SK-N-SH (cell line): ENCODE measurements around the gene KIAA0232. TPM values are rescaled to one million over a fixed set of nuclear protein-coding genes. Genes with fewer than 3 reads are reported as not detected.

Experiments used
- CTCF ChIA-PET: fragments of 300-600, 350-600 bp; formaldehyde crosslinking; extraction: SDS; loops from one replicate; lab custom pipeline; 2021; lab: Yijun Ruan, JAX
- POLR2A ChIA-PET: fragments of 350-600 bp; sonication (Branson Sonifier 250); formaldehyde crosslinking; extraction: SDS; loops from one replicate; lab custom pipeline; 2020; ENCODE audit warnings: antibody characterized with exemption, inconsistent platforms; lab: Yijun Ruan, JAX
- DNase-seq: peaks from one replicate; pipeline ENCODE4 v3.0.0; 2012
- H2AFZ ChIP-seq: fragments of 200-600 bp; sonication (generic); 2 replicates; pipeline ENCODE4 v1.8.1; 2016; ENCODE audit warnings: antibody characterized with exemption, mild to moderate bottlenecking, low read depth
- H3F3A ChIP-seq: fragments of 200-600 bp; sonication (generic); replicated peaks from 2 replicates; pipeline ENCODE3; 2016; ENCODE audit warnings: antibody characterized with exemption, mild to moderate bottlenecking; ENCODE audit not compliant: insufficient read depth
- H3K27ac ChIP-seq, 2 experiments: fragments of 200-500 bp in 1 of 2; fragments of 200-600 bp in 1 of 2; sonication (Bioruptor generic) in 1 of 2; sonication (generic), shearing (Covaris generic) in 1 of 2; 2 replicates each; pipeline versions ENCODE4 v1.5.1 to v1.6.1; 2014 to 2016; ENCODE audit warnings: low read depth in 2 of 2, inconsistent platforms in 1 of 2, low read length in 1 of 2, mild to moderate bottlenecking in 1 of 2, mixed read lengths in 1 of 2
- H3K27me3 ChIP-seq: fragments of 200-600 bp; sonication (generic), shearing (Covaris generic); 2 replicates; pipeline ENCODE4 v1.6.1; 2016; ENCODE audit warnings: mixed run types; ENCODE audit not compliant: insufficient read depth
- H3K36me3 ChIP-seq, 2 experiments: fragments of 200-500 bp in 1 of 2; fragments of 200-600 bp in 1 of 2; sonication (Bioruptor generic) in 1 of 2; sonication (generic) in 1 of 2; replicated peaks in 1 of 2; 2 replicates each; pipeline versions ENCODE3 to v1.5.1; 2014 to 2016; ENCODE audit warnings: low read length in 1 of 2, mild to moderate bottlenecking in 1 of 2; ENCODE audit not compliant: insufficient read depth in 2 of 2, control insufficient read depth in 1 of 2
- H3K4me1 ChIP-seq, 2 experiments: fragments of 200-500 bp in 1 of 2; fragments of 200-600 bp in 1 of 2; sonication (Bioruptor generic) in 1 of 2; sonication (generic), shearing (Covaris generic) in 1 of 2; 2 replicates each; pipeline versions ENCODE4 v1.5.1 to v1.6.1; 2014 to 2016; ENCODE audit warnings: low read depth in 1 of 2, low read length in 1 of 2, mixed run types in 1 of 2; ENCODE audit not compliant: insufficient read depth in 2 of 2, control insufficient read depth in 1 of 2
- H3K4me2 ChIP-seq: fragments of 200-600 bp; sonication (generic), shearing (Covaris generic); 2 replicates; pipeline ENCODE4 v1.6.1; 2017; ENCODE audit warnings: mixed run types
- H3K4me3 ChIP-seq, 2 experiments: fragments of 200-500 bp in 1 of 2; fragments of 200-600 bp in 1 of 2; sonication (Bioruptor generic) in 1 of 2; sonication (generic), shearing (Covaris generic) in 1 of 2; 2 replicates each; pipeline versions ENCODE4 v1.5.1 to v1.8.1; 2014 to 2016; ENCODE audit warnings: low read depth in 2 of 2, inconsistent platforms in 1 of 2, low read length in 1 of 2, mild to moderate bottlenecking in 1 of 2, mixed read lengths in 1 of 2, moderate library complexity in 1 of 2
- H3K79me2 ChIP-seq: fragments of 200-600 bp; sonication (generic); 2 replicates; pipeline ENCODE4 v1.8.1; 2017; ENCODE audit warnings: mild to moderate bottlenecking; ENCODE audit not compliant: insufficient read depth
- H3K9ac ChIP-seq: fragments of 200-600 bp; sonication (generic); 2 replicates; pipeline ENCODE4 v1.6.1; 2017; ENCODE audit warnings: mixed run types
- H3K9me2 ChIP-seq: fragments of 200-600 bp; sonication (generic); 2 replicates; pipeline ENCODE4 v1.6.1; 2017; ENCODE audit warnings: mixed run types
- H3K9me3 ChIP-seq: fragments of 200-600 bp; sonication (generic); 2 replicates; pipeline ENCODE4 v1.6.1; 2017; ENCODE audit warnings: mixed run types, mild to moderate bottlenecking, moderate library complexity
- H4K20me1 ChIP-seq: fragments of 200-600 bp; sonication (generic); 2 replicates; pipeline ENCODE4 v1.6.1; 2017; ENCODE audit warnings: mild to moderate bottlenecking, mixed run types; ENCODE audit not compliant: insufficient read depth
- ELF1 ChIP-seq: IDR thresholded peaks from 2 replicates; pipeline ENCODE4 v1.4.0; 2012
- EP300 ChIP-seq, 2 experiments: IDR thresholded peaks; 2 replicates each; pipeline versions ENCODE4 v1.4.0 to v1.6.1; 2012; ENCODE audit warnings: borderline replicate concordance in 1 of 2, low read depth in 1 of 2, low read length in 1 of 2
- FOXM1 ChIP-seq: IDR thresholded peaks from 2 replicates; pipeline ENCODE4 v1.4.0; 2012; ENCODE audit warnings: low read depth, mild to moderate bottlenecking
- GABPA ChIP-seq: IDR thresholded peaks from 2 replicates; pipeline ENCODE4 v1.4.0; 2012; ENCODE audit warnings: low read depth, mild to moderate bottlenecking
- MXI1 ChIP-seq: IDR thresholded peaks from 2 replicates; pipeline ENCODE4 v1.6.1; 2012; ENCODE audit warnings: mild to moderate bottlenecking, low read depth, low read length, improper control_type of control experiment
- NFIC ChIP-seq: IDR thresholded peaks from 2 replicates; pipeline ENCODE4 v1.4.0; 2012; ENCODE audit warnings: borderline replicate concordance
- RCOR1 ChIP-seq: fragments of 150-350 bp; IDR thresholded peaks from 2 replicates; pipeline ENCODE4 v1.6.1; 2017; ENCODE audit warnings: antibody characterized with exemption, low read length
- REST ChIP-seq: IDR thresholded peaks from 2 replicates; pipeline ENCODE4 v1.6.1; 2012; ENCODE audit warnings: mild to moderate bottlenecking, low read depth, low read length, moderate library complexity
- SMC3 ChIP-seq: IDR thresholded peaks from 2 replicates; pipeline ENCODE4 v1.6.1; 2012; ENCODE audit warnings: low read depth, low read length, improper control_type of control experiment
- TCF12 ChIP-seq: IDR thresholded peaks from 2 replicates; pipeline ENCODE4 v1.4.0; 2012
- USF2 ChIP-seq: fragments of 150-350 bp; IDR thresholded peaks from 2 replicates; pipeline ENCODE4 v1.6.1; 2017; ENCODE audit warnings: antibody characterized with exemption, low read length, low read depth, borderline replicate concordance
- WGBS: methylation state at CpG from one replicate; pipeline ENCODE4 v1.1.6; 2017; ENCODE audit warnings: low lambda C conversion rate; 5-methylcytosine and 5-hydroxymethylcytosine counted together
- polyA plus RNA-seq, 3 experiments: library from polyadenylated mRNA; depleted of rRNA; stranded (reverse); fragments of >200 nt; gene quantifications; 2 replicates each; pipeline ENCODE4 v1.2.3, GENCODE V29; 2012

KIAA0232 gene
- polyA plus RNA-seq, 1 of the 3 experiments (the other 2 are of a cell fraction) = 5.7 TPM

GRCh38 chr4:6896035-6896434 lies 113.5 kb downstream of the KIAA0232 start:
- Histone ChIP-seq H3K27me3 (no peaks in the 10 kb centered on the region), H3K4me2 (no peak overlapping the region), H3K4me3 (no peak overlapping the region), H3K79me2 (no peaks in the 10 kb centered on the region), H3K4me1 (no peaks in the 10 kb centered on the region), H3K9me3 (no peaks in the 10 kb centered on the region), H3K36me3 (no peaks in the 10 kb centered on the region), H3K9me2 (no peaks in the 10 kb centered on the region), H3K9ac (no peak overlapping the region), H3F3A (no peaks in the 10 kb centered on the region), H2AFZ (no peak overlapping the region), H3K27ac (no peak overlapping the region), H4K20me1 (no peaks in the 10 kb centered on the region)
- DNase-seq = no peak
- TF ChIP-seq EP300 (IDR thresholded peaks at IDR 0.05; ENCODE audit: borderline replicate concordance in 1 of 2, low read depth in 1 of 2, low read length in 1 of 2) = no peak
- TF ChIP-seq RCOR1 = no peak
- TF ChIP-seq REST = no peak
- TF ChIP-seq ELF1 = no peak
- TF ChIP-seq TCF12 = no peak
- TF ChIP-seq GABPA = no peak
- TF ChIP-seq FOXM1 = no peak
- no peak for TF ChIP-seq USF2
- no peak for TF ChIP-seq SMC3
- TF ChIP-seq MXI1 = no peak
- ChIA-PET CTCF (interaction anchor here (0.7 kb wide), 1 partner anchor 147 kb away, joined by 3 read pairs; a partner anchor contains a TSS), POLR2A (no interaction called here)
- WGBS = 87% methylated on average over 4 of the region's 5 CpGs

- DNase-seq = no peak
- Histone ChIP-seq H3K4me1 (no peaks in the 10 kb centered on the region), H3K9me2 (no peaks in the 10 kb centered on the region), H4K20me1 (no peaks in the 10 kb centered on the region), H3K4me2 (no peak overlapping the region), H3K27me3 (no peaks in the 10 kb centered on the region), H3F3A (no peaks in the 10 kb centered on the region), H3K9ac (no peak overlapping the region), H3K4me3 (no peak overlapping the region), H2AFZ (no peak overlapping the region), H3K36me3 (no peaks in the 10 kb centered on the region), H3K27ac (no peak overlapping the region), H3K79me2 (no peaks in the 10 kb centered on the region), H3K9me3 (no peaks in the 10 kb centered on the region)
- ChIA-PET POLR2A (interaction anchor here (1.2 kb wide), 1 partner anchor 12 kb away, joined by 3 read pairs; no protein-coding TSS in a partner anchor), CTCF (interaction anchor here (1.0 kb wide), 1 partner anchor 171 kb away, joined by 4 read pairs; no protein-coding TSS in a partner anchor)
- TF ChIP-seq RCOR1 = no peak
- no peak for TF ChIP-seq GABPA
- no peak for TF ChIP-seq FOXM1
- TF ChIP-seq NFIC = no peak
- WGBS = 71% methylated on average over 3 of the region's 3 CpGs
These were observed 116.2 kb downstream of the KIAA0232 start for GRCh38 chr4:6898763-6899162.
